HUDEP-2 (cell line): Measurements from ENCODE around the gene OR6S1.
"Not testable (repeated sequence)": the region's sequence is repeated elsewhere in the genome, so short reads cannot be mapped to it uniquely, and the experiment has no call there.

Experiments used
- DNase-seq, 76 experiments: peaks; one replicate each; lab custom pipeline; 2025; ENCODE audit not compliant: unreplicated experiment in 76 of 76; lab: John Stamatoyannopoulos, UW

The OR6S1 gene

DNA sequence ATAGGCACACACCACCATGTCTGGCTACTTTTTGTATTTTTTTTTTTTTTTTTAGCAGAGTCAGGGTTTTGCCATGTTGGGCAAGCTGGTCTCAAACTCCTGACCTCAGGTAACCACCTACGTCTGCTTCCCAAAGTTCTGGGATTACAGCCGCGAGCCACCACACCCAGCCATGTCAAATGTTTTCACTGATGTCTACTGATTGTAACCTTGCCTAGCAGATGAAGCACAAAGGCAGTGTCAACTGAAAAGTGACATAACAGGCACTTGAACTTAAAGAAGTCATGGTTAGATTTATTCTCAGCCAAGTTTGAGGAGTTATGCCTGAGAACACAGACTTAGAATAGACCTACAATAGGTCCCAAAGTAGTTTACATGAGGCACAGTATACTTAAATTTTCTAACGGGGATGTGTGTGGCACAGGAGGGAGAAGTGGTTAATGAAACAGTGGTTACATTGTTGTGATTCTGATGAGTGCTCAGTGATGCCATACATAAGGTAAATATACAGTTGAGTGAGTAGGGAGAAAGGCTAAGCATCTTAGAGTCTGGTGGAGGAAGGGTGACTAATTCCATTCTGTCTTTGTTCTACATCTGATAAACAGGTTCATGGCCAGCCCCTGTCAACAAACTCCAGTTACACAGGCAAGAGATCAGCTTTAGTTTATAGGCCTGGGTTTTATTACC lies 30.2 kb upstream of the OR6S1 start:
- DNase-seq = no peak

DNA sequence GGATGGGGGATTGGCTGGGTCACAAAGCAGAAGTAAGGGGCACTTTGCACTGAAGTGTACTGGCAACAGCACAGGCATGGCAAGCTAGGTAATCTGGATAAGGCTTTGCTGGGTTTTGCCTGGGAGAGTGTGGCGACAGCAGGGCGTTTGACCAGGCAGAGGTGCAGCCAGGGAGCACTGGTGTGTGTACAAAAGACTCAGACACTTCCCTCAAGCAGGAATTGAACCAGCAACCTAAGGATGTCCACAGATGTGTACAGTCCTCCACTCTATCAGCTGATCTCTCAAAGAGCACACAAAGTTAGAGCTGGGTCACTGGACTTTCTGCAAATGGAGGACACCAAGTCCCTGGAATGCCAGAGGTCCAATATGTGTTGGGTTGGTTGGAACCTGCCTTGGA lies 27.5 kb upstream of the OR6S1 start:
- peak in 1 of 76 experiments; percentile 16 for DNase-seq

DNA sequence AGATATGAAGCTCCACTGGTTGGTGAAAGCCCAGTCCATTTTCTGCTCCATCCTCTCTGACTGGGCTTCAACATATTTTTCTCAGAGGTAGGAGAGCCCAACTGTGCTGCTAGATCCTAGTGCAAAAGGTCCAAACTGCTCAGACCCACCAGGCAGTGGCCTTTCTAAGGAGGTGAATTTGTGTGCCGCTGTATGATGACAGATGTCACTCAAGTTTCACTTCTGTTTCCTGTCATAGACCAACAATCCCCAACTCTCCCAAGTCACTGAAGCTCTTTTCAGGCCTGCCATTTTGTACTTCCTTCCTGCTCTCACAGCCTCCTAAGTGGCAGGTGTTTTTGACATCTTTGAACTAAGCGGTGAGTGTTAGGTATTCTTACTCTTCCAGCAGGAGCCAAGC lies 26.5 kb upstream of the OR6S1 start:
- no peak for DNase-seq

DNA sequence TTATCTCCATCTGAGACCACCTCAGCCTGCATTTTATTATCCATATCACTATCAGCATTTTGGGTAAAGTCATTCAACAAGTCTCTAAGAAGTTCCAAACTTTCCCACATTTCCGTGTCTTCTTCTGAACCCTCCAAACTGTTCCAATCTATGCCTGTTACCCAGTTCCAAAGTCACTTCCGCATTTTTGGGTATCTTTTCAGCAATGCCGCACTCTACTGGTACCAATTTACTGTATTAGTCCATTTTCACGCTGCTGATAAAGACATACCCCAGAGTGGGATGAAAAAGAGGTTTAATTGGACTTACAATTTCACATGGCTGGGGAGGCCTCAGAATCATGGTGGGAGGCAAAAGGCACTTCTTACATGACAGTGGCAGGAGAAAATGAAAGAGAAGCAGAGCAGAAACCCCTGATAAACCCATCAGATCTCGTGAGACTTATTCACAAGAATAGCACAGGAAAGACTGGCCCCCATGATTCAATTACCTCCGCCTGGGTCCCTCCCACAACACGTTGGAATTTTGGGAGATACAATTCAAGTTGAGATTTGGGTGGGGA lies 25.0 kb upstream of the OR6S1 start:
- not testable (repeated sequence) for DNase-seq

DNA sequence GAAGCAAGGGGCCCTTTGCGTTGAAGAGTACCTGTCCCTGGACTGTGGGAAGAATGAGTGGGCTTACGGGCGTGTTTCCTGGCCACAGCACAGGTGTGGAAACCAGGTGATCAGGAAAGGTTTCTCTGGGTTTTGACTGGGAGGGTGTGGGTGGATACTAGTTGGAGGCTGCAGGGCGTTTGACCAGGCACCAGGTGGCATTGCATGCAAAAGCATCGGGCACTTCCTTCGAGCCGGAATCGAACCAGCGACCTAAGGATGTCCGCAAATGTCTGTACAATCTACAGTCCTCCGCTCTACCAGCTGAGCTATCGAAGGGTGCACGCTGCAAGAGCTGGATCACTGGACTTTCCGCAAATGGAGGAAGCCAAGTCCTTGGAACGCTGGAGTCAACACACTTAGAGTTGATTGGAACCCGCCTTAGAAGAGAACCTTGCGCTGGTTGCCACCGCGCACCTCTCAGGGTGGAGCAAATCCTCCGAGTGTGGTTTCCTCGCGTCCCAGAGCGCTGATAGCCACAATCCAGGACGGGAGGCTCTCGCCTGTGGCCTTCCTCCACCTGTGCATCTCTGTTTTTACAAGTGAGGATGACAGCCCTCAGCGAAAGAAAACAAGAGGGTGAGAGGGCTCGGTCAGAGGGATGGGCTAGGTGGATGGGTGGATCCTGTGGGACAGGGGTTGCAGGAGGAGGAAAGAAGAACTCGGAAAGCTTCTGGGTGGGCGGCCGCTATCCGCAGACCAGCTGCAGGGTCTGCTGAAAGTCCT lies 21.7 kb upstream of the OR6S1 start:
- DNase-seq = peak in 74 of 76 experiments; percentile 21 to 93 (median 72)

DNA sequence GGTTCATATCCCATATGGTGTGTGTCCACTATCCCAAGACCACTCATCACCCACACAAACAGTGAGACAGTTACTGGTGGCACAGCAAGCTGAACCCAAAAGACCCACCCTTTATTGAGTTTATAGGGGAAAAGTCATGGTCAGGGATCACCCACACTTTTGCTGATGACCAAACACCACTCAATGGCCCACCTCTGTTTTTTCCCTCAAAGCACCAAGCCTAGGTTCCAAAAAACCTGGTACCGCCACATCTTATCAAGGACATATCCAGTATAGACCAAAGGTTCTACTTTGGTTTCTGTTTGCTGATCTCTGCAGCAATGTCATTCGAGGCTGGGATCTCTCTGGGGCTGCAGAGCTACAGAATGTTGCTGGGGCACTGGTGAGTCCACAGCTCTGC lies 19.7 kb upstream of the OR6S1 start:
- no peak for DNase-seq

DNA sequence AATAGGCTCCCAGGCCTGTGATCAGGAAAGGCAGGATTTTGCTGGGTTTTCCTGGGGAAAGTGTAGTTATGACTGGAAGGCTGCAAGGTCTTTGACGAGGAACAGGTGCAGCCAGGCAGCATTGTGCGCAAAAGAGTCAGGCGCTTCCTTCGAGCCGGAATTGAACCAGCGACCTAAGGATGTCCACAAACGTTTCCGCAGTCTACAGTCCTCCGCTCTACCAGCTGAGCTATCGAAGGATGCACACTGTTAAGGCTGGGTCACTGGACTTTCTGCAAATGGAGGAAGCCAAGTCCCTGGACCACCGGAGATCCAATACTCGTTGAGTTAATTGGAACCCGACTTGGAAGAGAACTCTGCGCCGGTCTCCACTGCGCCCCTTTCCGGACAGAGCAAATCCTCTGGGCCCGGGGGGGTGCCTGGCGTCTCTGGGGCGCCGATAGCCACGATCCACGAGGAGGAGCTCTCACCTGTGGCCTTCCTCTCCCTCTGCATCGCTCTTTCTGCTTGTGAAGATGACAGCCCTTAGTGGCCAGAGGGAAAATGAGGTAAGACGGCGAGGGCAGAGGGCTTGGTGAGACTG lies 18.4 kb upstream of the OR6S1 start:
- DNase-seq = no peak

DNA sequence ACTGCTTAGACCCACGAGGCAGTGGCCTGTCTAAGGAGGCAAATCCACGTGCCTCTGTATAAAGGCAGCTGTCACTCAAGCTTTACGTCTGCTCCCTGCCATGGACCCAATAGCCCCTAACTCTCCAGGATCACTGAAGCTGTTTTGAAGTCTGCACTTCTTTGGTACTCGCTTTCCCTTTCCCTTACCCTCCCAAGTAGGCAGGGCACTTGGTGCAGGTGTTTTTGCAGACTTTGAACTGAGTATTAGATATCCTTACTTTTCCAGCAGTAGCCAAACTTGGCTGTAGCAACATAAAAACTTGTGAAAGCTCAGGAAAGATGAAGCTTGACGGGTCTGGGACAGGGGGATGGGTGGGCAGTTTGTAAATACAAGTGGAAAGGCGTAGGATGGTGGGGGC lies 17.8 kb upstream of the OR6S1 start:
- no peak for DNase-seq

DNA sequence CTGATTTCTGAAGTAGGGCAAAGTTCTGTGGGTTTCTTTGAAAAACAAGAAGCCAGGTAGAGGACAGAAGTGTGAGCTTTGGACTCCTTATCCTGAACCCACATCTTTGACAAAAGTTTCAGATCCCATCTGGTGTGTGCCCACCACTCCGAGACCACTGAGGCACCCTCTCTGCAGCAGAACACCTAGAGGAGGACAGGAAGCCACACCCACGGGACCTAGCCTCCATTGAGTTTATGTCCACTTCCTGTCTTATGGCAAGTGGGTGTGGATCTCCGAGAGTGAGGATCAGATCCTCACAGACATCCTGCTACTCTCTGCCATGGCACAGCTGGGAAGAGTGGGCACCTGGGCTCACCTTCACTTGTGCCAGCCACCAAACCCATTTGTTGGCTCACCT lies 16.8 kb upstream of the OR6S1 start:
- no peak for DNase-seq

DNA sequence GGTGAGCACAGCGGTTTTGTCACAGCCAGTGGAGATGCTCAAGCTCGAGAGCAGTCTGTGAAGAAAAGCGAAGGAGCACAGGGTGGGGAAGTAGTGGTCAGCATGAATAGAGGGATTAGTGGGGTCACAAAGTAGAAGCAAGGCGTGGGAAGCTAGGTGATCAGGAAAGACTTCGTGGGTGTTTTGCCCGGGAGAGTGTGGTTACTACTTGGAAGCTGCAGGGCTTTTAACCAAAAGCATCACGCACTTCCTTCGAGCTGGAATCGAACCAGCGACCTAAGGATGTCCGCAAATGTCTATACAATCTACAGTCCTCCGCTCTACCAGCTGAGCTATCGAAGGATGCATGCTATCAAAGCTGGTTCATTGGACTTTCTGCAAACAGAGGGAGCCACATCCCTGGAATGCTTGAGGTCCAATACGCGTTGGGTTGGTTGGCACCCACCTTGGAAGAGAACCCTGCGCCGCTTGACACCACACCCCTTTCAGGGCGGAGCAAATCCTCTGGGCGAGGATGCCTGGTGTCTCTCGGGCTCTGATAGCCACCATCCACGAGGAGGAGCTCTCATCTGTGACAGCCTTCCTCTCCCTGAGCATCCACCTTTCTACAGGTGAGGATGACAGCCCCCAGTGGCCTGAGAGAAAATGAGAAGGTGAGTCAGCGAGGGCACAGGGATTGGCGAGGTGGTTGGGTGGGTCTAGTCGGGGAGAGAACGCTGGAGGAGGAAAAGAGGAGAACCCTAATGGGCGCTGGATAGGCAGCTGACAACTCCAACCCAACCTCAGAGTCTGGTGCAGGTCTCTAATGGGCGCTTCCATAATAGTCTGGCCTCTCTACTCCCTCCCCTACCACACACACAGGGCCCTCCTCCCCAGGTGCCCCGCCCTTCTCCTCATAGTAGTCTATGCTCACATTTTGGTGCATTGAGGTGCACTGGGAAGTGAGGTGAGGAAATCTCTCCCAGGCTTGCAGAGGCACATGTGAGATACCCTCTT lies 16.0 kb upstream of the OR6S1 start:
- peak in 20 of 76 experiments; percentile 1 to 56 (median 20) for DNase-seq

DNA sequence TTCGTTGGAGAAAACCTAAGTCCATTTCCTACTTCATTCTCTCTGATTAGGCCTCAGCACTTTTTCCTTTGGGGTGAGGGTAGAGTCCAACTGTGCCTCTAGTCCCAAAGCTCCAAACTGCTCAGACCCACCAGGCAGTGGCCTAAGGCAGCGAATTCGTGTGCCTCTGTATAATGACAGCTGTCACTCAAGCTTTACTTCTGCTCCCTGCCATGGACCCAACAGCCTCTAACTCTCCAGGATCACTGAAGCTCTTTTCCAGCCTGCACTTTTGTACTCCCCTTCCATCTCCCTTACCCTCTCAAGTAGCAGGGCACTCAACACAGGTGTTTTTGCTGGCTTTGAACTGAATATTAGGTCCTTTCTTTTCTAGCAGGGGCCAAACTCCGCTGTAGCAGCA lies 14.8 kb upstream of the OR6S1 start:
- no peak for DNase-seq

DNA sequence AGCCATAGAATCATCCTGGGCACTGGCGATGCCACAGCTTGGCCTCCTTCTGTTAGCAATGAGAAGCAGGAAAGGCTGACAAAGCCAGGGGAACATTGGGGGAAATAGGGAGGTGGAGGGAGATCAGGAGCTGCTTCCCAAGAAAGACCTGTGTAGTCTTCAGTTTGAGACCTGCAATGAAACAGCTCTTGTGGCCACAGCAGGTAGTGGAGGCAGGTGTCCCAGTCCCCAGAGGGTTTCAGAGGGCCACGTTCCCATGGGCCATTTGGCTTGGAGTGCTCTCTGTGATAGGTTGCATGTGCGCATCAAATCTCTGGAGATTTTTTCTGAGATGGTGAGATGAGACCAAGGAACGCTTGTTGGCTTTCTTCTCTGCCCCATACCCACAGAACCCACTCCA lies 14.4 kb upstream of the OR6S1 start:
- no peak for DNase-seq

DNA sequence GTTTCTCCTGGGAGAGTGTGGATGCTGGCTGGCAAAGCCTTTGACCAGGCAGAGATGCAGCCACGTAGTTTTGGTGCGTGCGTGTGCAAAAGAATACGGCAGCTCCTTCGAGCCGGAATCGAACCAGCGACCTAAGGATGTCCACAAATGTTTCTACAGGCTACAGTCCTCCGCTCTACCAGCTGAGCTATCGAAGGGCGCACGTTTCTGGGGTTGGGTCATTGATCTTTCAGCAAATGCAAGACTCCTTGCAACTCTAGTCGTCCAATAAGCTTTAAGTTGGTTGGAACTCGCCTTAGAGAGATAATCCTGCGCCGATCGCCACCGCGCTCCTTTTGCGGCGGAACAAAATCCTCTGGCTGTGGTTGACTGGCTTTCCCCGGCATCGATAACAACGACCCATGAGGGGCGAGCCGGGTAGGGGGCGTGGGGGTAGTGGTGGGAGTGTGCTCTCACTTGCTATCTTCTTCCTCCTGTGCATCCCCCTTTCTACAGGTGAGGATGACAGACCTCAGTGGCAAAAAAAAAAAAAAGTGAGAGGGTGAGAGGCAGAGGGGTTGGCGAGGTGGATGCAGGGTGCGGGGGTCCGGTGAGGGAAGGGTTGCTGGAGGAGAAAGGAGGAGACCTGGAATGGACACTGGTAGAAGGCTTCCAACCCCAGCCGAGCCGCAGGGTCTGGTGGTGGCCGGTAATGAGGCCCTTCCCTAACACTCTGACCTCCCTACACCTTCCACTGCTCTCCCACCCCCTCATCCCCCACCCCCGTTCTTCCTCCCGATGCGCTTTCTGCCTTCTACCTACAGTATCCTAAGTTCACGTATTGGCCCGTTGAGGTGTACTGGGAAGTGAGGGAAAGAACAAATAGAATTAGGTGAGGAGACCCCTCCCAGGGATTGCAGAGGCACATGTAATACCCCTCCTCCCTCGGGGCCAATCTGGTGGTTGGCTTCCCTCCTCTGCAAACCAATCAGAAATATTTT lies 11.8 kb upstream of the OR6S1 start:
- peak in 73 of 76 experiments; percentile 19 to 92 (median 73) for DNase-seq

DNA sequence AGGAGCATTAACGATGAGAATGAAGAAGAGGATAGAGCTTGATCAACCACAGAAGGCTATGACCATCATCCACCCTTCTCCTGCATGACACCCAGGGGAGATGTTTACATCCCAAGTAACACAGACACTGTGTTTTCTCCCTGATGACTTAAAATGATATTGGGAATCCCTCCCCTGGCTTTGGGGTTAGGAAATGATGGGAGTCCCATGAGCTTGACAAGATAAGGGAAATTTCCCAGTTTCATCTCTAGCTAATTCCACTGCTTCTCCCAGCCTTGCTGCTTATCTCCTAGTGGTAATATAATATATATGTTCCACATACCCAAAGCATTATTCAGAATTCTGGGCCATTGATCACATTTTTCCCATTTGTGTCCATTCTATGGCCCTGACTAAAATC lies 4.0 kb upstream of the OR6S1 start:
- no peak for DNase-seq

DNA sequence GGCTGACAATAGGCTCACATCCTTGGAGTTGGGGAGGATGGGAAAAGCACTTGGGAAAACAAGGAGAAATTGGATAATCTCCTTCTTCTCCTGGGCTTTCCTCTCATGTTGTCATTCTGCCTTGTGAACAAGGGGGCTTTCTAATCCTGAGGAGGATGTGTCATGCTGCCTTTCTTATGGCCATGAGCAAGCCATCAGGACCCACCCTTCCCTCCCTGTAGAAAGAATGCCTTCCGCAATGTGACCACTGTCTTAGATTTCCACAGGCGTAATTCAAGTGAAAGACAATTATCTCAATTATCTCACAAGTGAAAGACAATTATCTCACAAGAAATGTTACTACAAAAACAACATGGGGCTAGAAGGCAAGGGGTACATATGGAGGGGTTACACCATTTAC lies 3.0 kb upstream of the OR6S1 start:
- no peak for DNase-seq

DNA sequence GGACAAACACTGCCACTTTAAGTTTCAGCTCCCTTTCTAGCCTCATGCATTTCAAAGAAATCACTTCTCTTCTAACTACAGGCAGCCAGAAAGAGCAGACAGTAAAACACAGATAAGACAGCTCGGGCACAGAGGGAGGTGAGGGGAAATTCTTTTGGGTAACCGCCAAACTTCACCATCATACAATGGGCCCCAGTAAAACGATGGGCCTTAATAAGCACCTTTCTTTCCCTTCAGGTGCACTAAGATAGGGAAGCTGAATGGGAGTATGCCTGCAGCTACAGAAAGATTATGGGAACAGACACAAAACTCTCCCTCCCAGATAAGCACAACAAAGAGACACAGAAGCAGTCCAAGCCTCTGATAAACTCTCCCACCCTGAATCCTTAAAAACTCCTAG lies 1.3 kb upstream of the OR6S1 start:
- DNase-seq = peak in 3 of 76 experiments; percentile 4 to 16 (median 13)

DNA sequence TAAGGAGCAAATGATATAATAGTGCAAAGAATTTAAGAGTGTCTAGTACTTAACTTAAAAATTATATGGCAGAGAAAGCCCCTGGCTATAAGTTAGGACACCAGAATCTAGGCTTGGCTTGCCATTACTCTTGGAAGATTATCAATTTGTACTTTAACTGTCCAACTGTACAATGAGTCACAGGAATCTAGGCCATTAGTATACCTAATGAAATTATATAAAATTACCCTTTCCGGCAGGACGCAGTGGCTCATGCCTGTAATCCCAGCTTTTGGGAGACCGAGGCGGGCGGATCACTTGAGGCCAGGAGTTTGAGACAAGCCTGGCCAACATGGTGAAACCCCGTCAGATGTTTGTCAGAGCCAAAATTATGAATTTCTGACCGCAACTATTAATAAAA lies 691 bp upstream of the OR6S1 start:
- no peak for DNase-seq

DNA sequence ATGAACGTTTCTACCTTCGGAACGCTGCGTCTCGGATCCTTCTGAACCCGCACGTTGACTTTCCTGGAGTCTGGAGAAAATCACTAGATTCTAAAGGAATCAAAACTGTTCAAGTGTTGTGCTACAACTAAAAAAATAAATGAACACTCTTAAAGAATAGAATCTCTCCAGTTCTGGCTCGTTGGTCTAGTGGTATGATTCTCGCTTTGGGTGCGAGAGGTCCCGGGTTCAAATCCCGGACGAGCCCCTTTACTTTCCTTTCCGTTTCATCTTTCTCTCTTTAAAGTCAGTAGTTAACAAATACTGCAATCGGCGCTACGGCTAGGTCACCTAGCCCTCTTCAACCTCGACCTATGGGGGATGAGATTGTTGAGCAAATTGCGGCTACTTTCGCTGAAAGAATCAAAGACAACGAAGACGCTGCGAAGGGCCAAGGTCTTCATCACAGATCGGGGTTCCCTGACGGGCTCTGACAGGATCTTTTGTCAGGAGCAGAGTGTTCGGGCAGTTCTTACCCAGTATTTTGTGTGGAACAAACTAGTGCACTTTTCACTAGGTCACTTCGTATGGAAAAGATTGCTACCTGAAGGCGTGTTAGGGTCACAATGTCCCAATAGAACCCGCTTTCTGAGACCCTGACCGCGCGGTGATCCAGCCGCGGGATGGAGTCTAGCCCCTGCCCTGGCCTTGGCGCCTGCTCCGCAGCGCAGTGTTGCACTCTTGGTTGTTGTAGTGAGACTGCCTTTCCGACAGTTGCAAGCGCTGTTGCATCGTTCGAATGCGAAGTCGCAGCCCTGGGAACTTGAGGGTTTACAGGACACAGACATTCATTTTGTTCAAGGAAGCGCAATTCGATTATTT lies 8.4 kb downstream of the OR6S1 start:
- DNase-seq = peak in 71 of 76 experiments; percentile 30 to 91 (median 69)
